Lower leg skin (tissue), 3 donors: ENCODE results near the gene SLC22A16.

Source experiments
- POLR2A ChIP-seq, 2 donors: fragments of 450-650 bp; IDR thresholded peaks; one replicate each; pipeline ENCODE4 v1.6.1; 2016 to 2017; ENCODE audit warnings: antibody characterized with exemption in 2 of 2, mild to moderate bottlenecking in 1 of 2, moderate library complexity in 1 of 2
- TF ChIP-seq, protein P1 (sequence below), 3 donors: fragments of 450-650 bp; IDR thresholded peaks; one replicate each; pipeline ENCODE4 v1.5.1; 2016; ENCODE audit warnings: antibody characterized with exemption in 3 of 3, mild to moderate bottlenecking in 3 of 3, moderate library complexity in 2 of 3

DNA sequence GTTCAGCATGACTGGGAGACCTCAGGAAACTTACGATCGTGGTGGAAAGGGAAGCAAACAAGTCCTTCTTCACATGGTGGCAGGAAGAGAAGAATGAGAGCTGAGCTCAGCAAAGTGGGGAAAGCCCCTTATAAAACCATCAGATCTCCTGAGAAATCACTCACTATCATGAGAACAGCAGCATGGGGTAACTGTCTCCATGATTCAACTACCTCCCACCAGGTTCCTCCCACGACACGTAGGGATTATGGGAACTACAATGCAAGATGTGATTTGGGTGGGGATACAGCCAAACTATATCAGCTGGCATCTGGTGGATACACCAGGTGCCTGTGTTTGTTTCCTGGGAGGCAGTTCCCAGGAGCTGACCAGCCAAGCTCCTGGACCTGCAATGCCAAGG is 65.9 kb downstream of the SLC22A16 start:
- TF ChIP-seq, protein P1, sequence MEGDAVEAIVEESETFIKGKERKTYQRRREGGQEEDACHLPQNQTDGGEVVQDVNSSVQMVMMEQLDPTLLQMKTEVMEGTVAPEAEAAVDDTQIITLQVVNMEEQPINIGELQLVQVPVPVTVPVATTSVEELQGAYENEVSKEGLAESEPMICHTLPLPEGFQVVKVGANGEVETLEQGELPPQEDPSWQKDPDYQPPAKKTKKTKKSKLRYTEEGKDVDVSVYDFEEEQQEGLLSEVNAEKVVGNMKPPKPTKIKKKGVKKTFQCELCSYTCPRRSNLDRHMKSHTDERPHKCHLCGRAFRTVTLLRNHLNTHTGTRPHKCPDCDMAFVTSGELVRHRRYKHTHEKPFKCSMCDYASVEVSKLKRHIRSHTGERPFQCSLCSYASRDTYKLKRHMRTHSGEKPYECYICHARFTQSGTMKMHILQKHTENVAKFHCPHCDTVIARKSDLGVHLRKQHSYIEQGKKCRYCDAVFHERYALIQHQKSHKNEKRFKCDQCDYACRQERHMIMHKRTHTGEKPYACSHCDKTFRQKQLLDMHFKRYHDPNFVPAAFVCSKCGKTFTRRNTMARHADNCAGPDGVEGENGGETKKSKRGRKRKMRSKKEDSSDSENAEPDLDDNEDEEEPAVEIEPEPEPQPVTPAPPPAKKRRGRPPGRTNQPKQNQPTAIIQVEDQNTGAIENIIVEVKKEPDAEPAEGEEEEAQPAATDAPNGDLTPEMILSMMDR (IDR thresholded peaks at IDR 0.05): no peak
- TF ChIP-seq POLR2A (IDR thresholded peaks at IDR 0.05): no peak
